HepG2 (cell line): ENCODE data around the gene ZNF3. TPM values are rescaled to one million over a fixed set of nuclear protein-coding genes. Genes with fewer than 3 reads are reported as not detected.

Source experiments
- AGO2 ChIP-seq: fragments of 200-400 bp; formaldehyde crosslinking; optimal IDR thresholded peaks from 2 replicates; pipeline ENCODE3; 2017; ENCODE audit warnings: mild to moderate bottlenecking, low read depth, low read length, moderate library complexity
- ATF3 ChIP-seq: sonication (generic); formaldehyde crosslinking; IDR thresholded peaks from 2 replicates; pipeline ENCODE4 v1.4.0; 2020; ENCODE audit warnings: missing genetic modification reagents
- FOXJ3 ChIP-seq: sonication (generic); formaldehyde crosslinking; IDR thresholded peaks from 2 replicates; pipeline ENCODE4 v1.4.0; 2020; ENCODE audit warnings: missing genetic modification reagents, mild to moderate bottlenecking, borderline replicate concordance
- HBP1 ChIP-seq: IDR thresholded peaks from 2 replicates; pipeline ENCODE4 v1.6.1; 2016; ENCODE audit warnings: low read depth, control low read depth
- HIVEP1 ChIP-seq: sonication (generic); formaldehyde crosslinking; IDR thresholded peaks from 2 replicates; pipeline ENCODE4 v1.4.0; 2020; ENCODE audit warnings: mild to moderate bottlenecking, missing genetic modification reagents
- NR0B2 ChIP-seq: sonication (generic); formaldehyde crosslinking; IDR thresholded peaks from 2 replicates; pipeline ENCODE4 v1.4.0; 2020; ENCODE audit warnings: mild to moderate bottlenecking, missing genetic modification reagents
- PAX8 ChIP-seq: sonication (generic); formaldehyde crosslinking; IDR thresholded peaks from 2 replicates; pipeline ENCODE4 v1.8.0; 2022; ENCODE audit warnings: mild to moderate bottlenecking, missing genetic modification reagents, borderline replicate concordance
- STAG1 ChIP-seq: sonication (generic); formaldehyde crosslinking; IDR thresholded peaks from 2 replicates; pipeline ENCODE4 v1.4.0; 2020; ENCODE audit warnings: missing genetic modification reagents
- ZBTB49 ChIP-seq: sonication (generic); formaldehyde crosslinking; IDR thresholded peaks from 2 replicates; pipeline ENCODE4 v1.4.0; 2020; ENCODE audit warnings: missing genetic modification reagents, borderline replicate concordance
- ZNF280B ChIP-seq: sonication (generic); formaldehyde crosslinking; IDR thresholded peaks from 2 replicates; pipeline ENCODE4 v1.5.0; 2020; ENCODE audit warnings: missing genetic modification reagents, mild to moderate bottlenecking, borderline replicate concordance
- ZNF343 ChIP-seq: sonication (generic); formaldehyde crosslinking; IDR thresholded peaks from 2 replicates; pipeline ENCODE4 v1.4.0; 2020; ENCODE audit warnings: mild to moderate bottlenecking, missing genetic modification reagents
- ZNF431 ChIP-seq: sonication (generic); formaldehyde crosslinking; IDR thresholded peaks from 2 replicates; pipeline ENCODE4 v1.9.0; 2022; ENCODE audit warnings: missing genetic modification reagents, low read depth, mild to moderate bottlenecking, borderline replicate concordance
- ZNF646 ChIP-seq: sonication (generic); formaldehyde crosslinking; IDR thresholded peaks from 2 replicates; pipeline ENCODE4 v1.9.0; 2021; ENCODE audit warnings: mild to moderate bottlenecking, missing genetic modification reagents
- ZNF788 ChIP-seq: sonication (generic); formaldehyde crosslinking; IDR thresholded peaks from 2 replicates; pipeline ENCODE4 v1.5.0; 2020; ENCODE audit warnings: mild to moderate bottlenecking, missing genetic modification reagents, borderline replicate concordance
- polyA plus RNA-seq, 8 experiments: library from polyadenylated mRNA; depleted of rRNA in 3 of 8; stranded (reverse) in 7 of 8; unstranded in 1 of 8; fragments of >200 nt; fragmentation: Illumina TruSeq in 4 of 8; extraction: Trizol in 4 of 8; gene quantifications; 2 replicates each; pipeline versions ENCODE4 v1.2.1 to v1.2.3, GENCODE V29; 2011 to 2016; ENCODE audit warnings: low read depth in 4 of 8, missing spikeins in 1 of 8, mixed read lengths in 1 of 8; ENCODE audit not compliant: insufficient read depth in 1 of 8
- total RNA-seq, 5 experiments: library from RNA; depleted of rRNA; stranded (reverse); fragments of >200 nt; fragmentation: Illumina TruSeq; extraction: Trizol; gene quantifications; 2 replicates each; pipeline ENCODE4 v1.2.3, GENCODE V29; 2016; ENCODE audit warnings: low read depth in 1 of 5

ZNF3 gene
- total and polyA plus RNA-seq, 2 of the 13 experiments (the other 11 are each of a cell fraction or from before 2014, with no cell fraction given), result 33.7 to 56.9 TPM

- no peak for TF ChIP-seq ZNF646 (CRISPR knock-in tag)
- no peak for TF ChIP-seq STAG1 (CRISPR knock-in tag)
- peak; percentile 88 for TF ChIP-seq NR0B2 (CRISPR knock-in tag)
- TF ChIP-seq PAX8, result peak; percentile 66; the same call in 1 of the 2 replicates
- peak; percentile 57; the same call in 1 of the 2 replicates for TF ChIP-seq HIVEP1 (CRISPR knock-in tag)
- no peak for TF ChIP-seq AGO2
- no peak for TF ChIP-seq ZBTB49 (CRISPR knock-in tag)
- TF ChIP-seq ATF3 (CRISPR knock-in tag), result peak; percentile 14; the same call in 1 of the 2 replicates
- TF ChIP-seq ZNF280B, result 0 out of 2 replicates have a peak, but pooled peaks have one; percentile 53
- TF ChIP-seq ZNF788, result peak; percentile 89; the same call in 1 of the 2 replicates
- TF ChIP-seq ZNF431 (CRISPR knock-in tag), result peak; percentile 94; the same call in 1 of the 2 replicates
- peak; percentile 93 for TF ChIP-seq HBP1
- TF ChIP-seq FOXJ3, result no peak
- 0 out of 2 replicates have a peak, but pooled peaks have one; percentile 76 for TF ChIP-seq ZNF343
These were observed 7.3 kb upstream of the ZNF3 start, which contains the start of gene COPS6 (continued) for GRCh38 chr7:100088621-100089457.
